ENCODE results near the gene FGF14. TPM values are rescaled to one million over a fixed set of nuclear protein-coding genes. Genes with fewer than 3 reads are reported as not detected.

FGF14 gene
- total RNA-seq, 1 experiment from 2014 or later, result 0.22 TPM

GRCh38 chr13:101795460-101795859 lies 606.4 kb downstream of the FGF14 start:
- no peaks in the 10 kb centered on the region for H3K23me2 ChIP-seq (ENCODE audit: insufficient read length, low read depth, low read length, poor library complexity, severe bottlenecking)
- Mint-ChIP-seq H3K4me1 (peaks cover 8 to 11% of the 10 kb centered on the region in 2 experiments), H3K27ac (no peak overlapping the region), H3K9me3 (no peaks in the 10 kb centered on the region), H3K4me3 (no peak overlapping the region), H3K36me3 (ENCODE audit: insufficient read depth in 1 of 3, low read depth in 3 of 3) (no peaks in the 10 kb centered on the region), H3K27me3 (ENCODE audit: low read depth) (no peaks in the 10 kb centered on the region)
- no peak overlapping the region for H3K14ac ChIP-seq (ENCODE audit: insufficient read depth, low read length)
- H2BK15ac ChIP-seq (ENCODE audit: low read depth, low read length), result no peak overlapping the region
- H4K8ac ChIP-seq (replicated peaks; ENCODE audit: insufficient read length, low read depth, low read length), result no peak overlapping the region
- H2BK12ac ChIP-seq (ENCODE audit: insufficient read length, low read depth, low read length), result no peak overlapping the region
- no peak overlapping the region for H3K18ac ChIP-seq (ENCODE audit: insufficient read length, low read depth, low read length)
- no peak overlapping the region for H3K4me2 ChIP-seq (ENCODE audit: insufficient read depth, insufficient read length, low read length)
- no peaks in the 10 kb centered on the region for H3K79me2 ChIP-seq (ENCODE audit: insufficient read depth, low read length)
- no peak overlapping the region for H2BK120ac ChIP-seq (ENCODE audit: low read depth, low read length, poor library complexity, severe bottlenecking)
- H3K9me3 ChIP-seq (ENCODE audit: control insufficient read depth, low read depth, low read length), result no peaks in the 10 kb centered on the region
- no peak overlapping the region for H3K9ac ChIP-seq (ENCODE audit: extremely low read depth, insufficient read length, low read length)
- no peak overlapping the region for H2AFZ ChIP-seq (ENCODE audit: low read length)
- H3K4me1 ChIP-seq (ENCODE audit: insufficient read depth, low read length), result no peaks in the 10 kb centered on the region
- no peak for TF ChIP-seq CTCF (conservative IDR thresholded peaks at IDR 0.05)
- no peak overlapping the region for H3K23ac ChIP-seq (ENCODE audit: insufficient read length, low read depth, low read length)
- no peak overlapping the region for H2AK5ac ChIP-seq (ENCODE audit: insufficient read length, low read length)
- no peak overlapping the region for H4K5ac ChIP-seq (ENCODE audit: insufficient read length, low read depth, low read length)
- no peaks in the 10 kb centered on the region for H3K79me1 ChIP-seq (ENCODE audit: insufficient read depth, low read depth, low read length, poor library complexity, severe bottlenecking)
- H2BK5ac ChIP-seq (ENCODE audit: insufficient read length, low read length), result no peak overlapping the region
- H3T11ph ChIP-seq (ENCODE audit: low read length), result no peak overlapping the region
- no peak overlapping the region for H3K56ac ChIP-seq (ENCODE audit: insufficient read length, low read depth, low read length)
- H4K20me1 ChIP-seq (ENCODE audit: control insufficient read depth, insufficient read depth, insufficient read length), result no peaks in the 10 kb centered on the region
- DNase-seq, result no peak
- no CpG with 5 or more reads among the region's 3 CpGs for WGBS (ENCODE audit: extremely low coverage, insufficient read length, low lambda C conversion rate)
- no peak overlapping the region for H2BK20ac ChIP-seq (ENCODE audit: low read depth, low read length, poor library complexity, severe bottlenecking)
- no peaks in the 10 kb centered on the region for H3K27me3 ChIP-seq (ENCODE audit: insufficient read depth, low read length)
- no peak overlapping the region for H3K4ac ChIP-seq (ENCODE audit: low read depth, low read length)
- no peak overlapping the region for H3K27ac ChIP-seq (ENCODE audit: insufficient read length, low read depth, low read length)
- H4K91ac ChIP-seq (ENCODE audit: insufficient read length, low read depth, low read length), result no peak overlapping the region

All from H9 (cell line).